Measurements from ENCODE around the gene DHRSX. TPM values are rescaled to one million over a fixed set of nuclear protein-coding genes. Genes with fewer than 3 reads are reported as not detected.
"Not testable (repeated sequence)": the region's sequence is repeated elsewhere in the genome, so short reads cannot be mapped to it uniquely, and the experiment has no call there.

The DHRSX gene
- total RNA-seq, 2 donors from 2014 or later, result 16.4 to 16.6 TPM

- ATAC-seq (no peak), DNase-seq (ENCODE audit: low spot score in 2 of 2) (no peak)
- peaks cover 11 to 16% of the 10 kb centered on the region in 2 donors for H3K36me3 Mint-ChIP-seq
These were observed 12.0 kb downstream of the DHRSX start for GRCh38 chrX:2488621-2489285.

DNA sequence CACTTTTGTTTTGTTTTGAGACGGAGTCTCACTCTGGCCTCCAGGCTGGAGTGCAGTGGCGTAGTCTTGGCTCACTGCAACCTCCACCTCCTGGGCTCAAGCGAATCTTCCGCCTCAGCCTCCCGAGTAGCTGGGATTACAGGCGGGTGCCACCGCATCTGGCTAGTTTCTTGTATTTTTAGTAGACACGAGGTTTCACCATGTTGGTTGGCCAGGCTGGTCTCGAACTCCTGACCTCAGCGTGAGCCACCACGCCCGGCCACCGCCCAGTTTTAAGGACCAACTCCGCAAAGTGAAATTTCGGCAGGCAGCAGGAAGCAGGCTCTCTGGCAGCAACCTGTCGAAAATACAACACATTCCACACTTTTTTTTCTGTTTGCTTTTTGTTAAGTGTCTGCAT is 13.4 kb downstream of the DHRSX start:
- H3K36me3 Mint-ChIP-seq, result peaks cover 11 to 15% of the 10 kb centered on the region in 2 donors
- no peaks in the 10 kb centered on the region for H3K9me3 Mint-ChIP-seq
- no peak overlapping the region for H3K27ac Mint-ChIP-seq
- ATAC-seq, result no peak
- no peak for DNase-seq (ENCODE audit: low spot score in 2 of 2)

More at GRCh38 chrX:2488621-2489285, 12.0 kb downstream of the DHRSX start:
- no peak overlapping the region for H3K27ac Mint-ChIP-seq
- H3K9me3 Mint-ChIP-seq, result no peaks in the 10 kb centered on the region

DNA sequence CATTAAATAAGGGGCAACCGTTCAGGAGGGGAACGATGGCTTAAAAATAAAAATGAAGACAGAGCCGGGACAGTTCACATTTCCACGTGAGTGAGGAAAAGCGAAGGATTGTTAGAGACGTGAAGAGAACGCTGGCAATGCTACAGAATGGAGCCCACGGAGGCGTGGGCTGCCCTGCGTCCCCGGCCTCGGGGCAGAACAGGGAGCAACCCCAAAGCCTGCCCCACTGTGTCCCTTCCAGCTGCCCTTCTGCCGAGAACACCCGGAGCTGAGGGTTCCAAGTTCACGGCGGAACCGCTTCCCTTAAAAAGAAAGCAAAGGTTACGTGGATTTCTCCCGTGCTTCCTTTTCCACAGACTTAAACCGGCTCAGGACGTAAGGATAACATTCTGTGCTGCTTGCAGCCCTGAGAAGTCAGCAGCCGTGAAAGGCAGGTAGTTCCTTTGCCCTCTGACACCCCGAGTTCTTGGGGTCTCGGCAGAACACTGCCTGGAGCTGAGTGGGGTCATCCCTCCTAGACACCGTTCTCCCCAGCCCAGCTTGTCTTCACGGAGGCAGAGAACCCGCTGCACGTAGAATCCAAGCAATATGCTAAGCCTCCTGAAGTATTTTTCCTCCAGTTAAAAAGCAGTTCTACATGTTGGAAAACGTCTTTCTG is 14.2 kb downstream of the DHRSX start:
- ATAC-seq, result no peak
- DNase-seq (ENCODE audit: low spot score in 2 of 2), result no peak

GRCh38 chrX:2485789-2486345 is 14.9 kb downstream of the DHRSX start:
- peaks cover 6% of the 10 kb centered on the region in 2 donors for H3K36me3 Mint-ChIP-seq
- H3K9me3 Mint-ChIP-seq, result no peaks in the 10 kb centered on the region
- ATAC-seq, result no peak
- H3K27ac Mint-ChIP-seq, result peak overlapping the region; percentile 4 to 30
- DNase-seq (ENCODE audit: low spot score in 2 of 2), result no peak

More for the DNA sequence above, 14.2 kb downstream of the DHRSX start:
- Mint-ChIP-seq H3K36me3 (peaks cover 11% of the 10 kb centered on the region in 2 donors), H3K27ac (no peak overlapping the region), H3K9me3 (no peaks in the 10 kb centered on the region)

DNA sequence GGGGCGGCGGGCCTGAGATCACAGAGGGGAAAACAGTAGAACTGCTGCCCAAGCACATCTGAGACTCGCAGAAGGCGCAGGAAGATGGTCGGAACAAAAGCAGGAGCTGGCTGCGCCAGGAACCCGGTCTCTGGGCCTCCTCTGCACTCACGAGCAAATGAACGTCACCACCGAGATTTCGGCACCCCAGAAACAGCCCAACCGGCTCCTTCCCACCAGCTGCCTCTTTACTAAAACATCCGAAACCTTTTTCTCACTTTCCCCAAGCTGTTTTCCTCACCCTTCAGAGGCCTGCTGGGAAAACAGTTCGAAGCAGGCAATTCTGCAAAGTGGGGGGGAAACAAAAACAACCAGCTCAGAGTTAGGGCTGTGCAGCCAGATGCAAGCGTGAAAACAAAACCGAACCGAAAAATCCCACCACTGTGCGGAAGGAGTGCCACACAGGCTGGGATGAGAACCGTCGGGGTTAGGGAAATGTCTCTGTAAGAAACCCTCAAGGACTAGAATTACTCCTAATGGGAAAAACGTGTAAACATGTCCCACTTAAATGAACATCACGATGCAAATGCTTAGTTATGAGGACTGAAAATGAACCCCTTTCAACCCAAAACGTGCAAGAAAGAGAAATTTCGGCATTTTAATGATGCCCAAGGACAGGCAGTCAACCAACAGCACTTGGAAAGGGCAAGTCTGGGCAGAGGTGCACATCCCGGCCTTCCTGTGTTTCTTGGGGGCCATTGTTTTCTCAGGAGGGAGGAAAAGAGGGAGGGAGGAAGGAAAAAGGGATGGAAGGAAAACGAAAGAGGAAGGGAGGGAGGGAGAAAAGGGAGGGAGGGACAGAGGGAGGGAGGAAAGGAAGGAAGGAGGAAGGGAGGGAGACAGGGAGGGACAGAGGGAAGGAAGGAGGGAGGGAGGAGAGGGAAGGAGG is 15.8 kb downstream of the DHRSX start:
- H3K9me3 Mint-ChIP-seq, result peaks cover 3% of the 10 kb centered on the region in 2 donors
- no peak for DNase-seq (ENCODE audit: low spot score in 2 of 2)

DNA sequence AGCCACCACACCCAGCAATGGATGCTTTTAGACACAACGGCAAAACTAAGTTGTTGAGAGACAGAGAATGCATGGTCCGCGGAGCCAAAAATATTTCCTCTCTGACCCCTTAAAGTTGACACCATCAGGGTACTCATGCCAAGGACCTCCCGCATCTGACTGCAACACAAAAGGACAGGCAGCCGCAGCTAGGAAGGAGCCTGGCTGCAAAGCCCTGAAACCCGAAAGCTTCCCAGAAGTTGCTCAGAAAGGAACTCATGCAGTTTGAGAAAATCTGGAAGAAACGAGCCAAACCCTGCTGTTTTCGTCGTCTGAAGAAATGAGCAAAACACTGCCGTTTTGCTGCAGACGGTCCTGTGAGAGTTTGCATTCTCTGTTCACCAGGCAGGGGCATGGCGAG is 16.5 kb downstream of the DHRSX start:
- no peak for ATAC-seq

More for the DNA sequence above, 15.8 kb downstream of the DHRSX start:
- ATAC-seq, result no peak
- Mint-ChIP-seq H3K36me3 (peaks cover 3 to 4% of the 10 kb centered on the region in 2 donors), H3K27ac (peak overlapping the region; percentile 30 to 92)

DNA sequence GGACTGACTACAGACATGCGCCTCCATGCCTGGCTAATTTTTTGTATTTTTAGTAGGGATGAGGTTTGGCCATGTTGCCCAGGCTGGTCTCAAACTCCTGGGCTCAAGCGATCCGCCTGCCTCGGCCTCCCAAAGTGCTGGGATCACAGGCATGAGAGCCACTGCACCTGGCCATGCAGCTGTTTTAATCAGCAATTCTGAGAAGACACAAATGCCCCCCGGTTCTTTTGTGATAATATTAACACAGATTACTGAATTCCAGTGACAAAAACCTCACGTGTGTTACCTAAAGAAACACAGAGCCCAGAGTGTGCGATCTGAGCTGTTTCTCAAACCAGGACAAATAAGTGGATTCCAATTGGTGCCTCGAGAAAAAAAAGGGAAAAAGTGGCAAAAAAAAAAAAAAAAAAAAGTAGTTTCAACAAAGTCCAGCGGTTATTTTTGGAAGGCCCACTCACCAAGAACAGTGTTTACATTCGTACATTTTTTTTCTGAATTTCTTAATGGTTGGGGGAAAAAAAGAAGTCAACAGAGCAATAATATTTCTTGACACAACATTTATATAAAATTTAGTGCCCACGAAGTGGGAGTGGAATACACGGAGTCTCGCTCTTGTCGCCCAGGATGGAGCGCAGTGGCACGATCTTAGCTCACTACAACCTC is 17.2 kb downstream of the DHRSX start:
- H3K36me3 Mint-ChIP-seq, result peaks cover 9% of the 10 kb centered on the region in 2 donors
- H3K9me3 Mint-ChIP-seq, result peaks cover 6 to 8% of the 10 kb centered on the region in 2 donors
- no peak overlapping the region for H3K27ac Mint-ChIP-seq
- no peak for DNase-seq (ENCODE audit: low spot score in 2 of 2)
- no peak for ATAC-seq

More for the DNA sequence above, 16.5 kb downstream of the DHRSX start:
- H3K36me3 Mint-ChIP-seq, result peaks cover 9% of the 10 kb centered on the region in 2 donors
- H3K9me3 Mint-ChIP-seq, result peaks cover 6 to 8% of the 10 kb centered on the region in 2 donors
- no peak overlapping the region for H3K27ac Mint-ChIP-seq
- no peak for DNase-seq (ENCODE audit: low spot score in 2 of 2)

DNA sequence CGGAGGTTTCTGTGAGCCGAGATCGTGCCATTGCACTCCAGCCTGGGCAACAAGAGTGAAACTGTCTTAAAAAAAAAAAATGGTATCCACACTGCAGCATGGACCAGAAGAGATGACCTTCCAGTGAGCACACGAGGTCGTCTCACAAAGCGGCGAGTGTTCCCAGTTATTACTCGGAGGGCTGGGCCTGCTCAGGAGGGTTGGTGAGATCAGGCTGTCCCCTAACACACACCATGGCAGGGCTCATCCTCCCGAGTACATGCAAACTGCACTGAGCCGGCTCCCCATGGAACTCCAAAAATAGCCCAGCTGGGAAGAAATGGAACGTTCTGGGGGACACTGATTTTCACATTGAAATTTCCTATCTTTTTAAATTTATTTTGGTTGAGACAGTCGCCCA is 19.2 kb downstream of the DHRSX start:
- not testable (repeated sequence) for H3K9me3 Mint-ChIP-seq; DNase-seq (ENCODE audit: low spot score in 2 of 2); ATAC-seq; H3K27ac Mint-ChIP-seq; H3K36me3 Mint-ChIP-seq

GRCh38 chrX:2479982-2480381 is 20.8 kb downstream of the DHRSX start:
- DNase-seq (ENCODE audit: low spot score in 2 of 2); ATAC-seq: not testable (repeated sequence)

GRCh38 chrX:2479420-2479780 is 21.4 kb downstream of the DHRSX start:
- ATAC-seq, result no peak
- H3K27ac Mint-ChIP-seq, result no peak overlapping the region
- DNase-seq (ENCODE audit: low spot score in 2 of 2), result no peak
- H3K9me3 Mint-ChIP-seq, result peaks cover 6 to 8% of the 10 kb centered on the region in 2 donors
- H3K36me3 Mint-ChIP-seq, result peaks cover 9% of the 10 kb centered on the region in 2 donors

More at GRCh38 chrX:2479982-2480381, 20.8 kb downstream of the DHRSX start:
- H3K36me3 Mint-ChIP-seq, H3K9me3 Mint-ChIP-seq, H3K27ac Mint-ChIP-seq: not testable (repeated sequence)

DNA sequence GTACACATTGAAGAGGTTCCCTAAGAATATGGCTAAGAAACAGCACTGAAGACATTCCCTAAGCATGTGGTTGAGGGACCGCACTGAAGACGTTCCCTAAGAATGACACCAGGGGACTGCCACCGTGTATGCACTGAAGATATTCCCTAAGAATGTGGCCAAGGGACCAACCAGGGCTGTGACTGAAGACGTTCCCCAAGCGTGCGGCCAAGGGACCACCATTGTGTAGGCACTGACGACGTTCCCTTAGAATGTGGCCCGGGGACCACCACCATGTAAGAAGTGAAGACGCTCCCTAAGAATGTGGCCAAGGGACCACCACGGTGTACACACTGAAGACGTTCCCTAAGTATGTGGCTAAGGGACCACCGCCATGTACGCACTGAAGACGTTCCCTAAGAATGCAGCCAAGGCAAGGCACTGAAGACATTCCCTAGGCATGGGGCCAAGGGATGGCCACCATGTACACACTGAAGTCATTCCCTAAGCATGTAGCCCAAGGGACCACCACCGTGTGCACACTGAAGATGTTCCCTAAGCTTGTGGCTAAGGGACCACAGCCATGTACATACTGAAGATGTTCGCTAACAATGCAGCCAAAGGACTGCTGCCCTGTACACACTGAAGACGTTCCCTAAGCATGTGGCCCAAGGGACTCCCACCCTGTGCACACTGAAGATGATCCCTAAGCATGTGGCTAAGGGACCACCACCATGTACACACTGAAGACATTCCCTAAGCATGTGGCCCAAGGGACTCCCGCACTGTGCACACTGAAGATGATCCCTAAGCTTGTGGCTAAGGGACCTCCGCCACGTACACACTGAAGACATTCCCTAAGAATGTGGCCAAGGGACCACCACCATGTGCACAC is 22.0 kb downstream of the DHRSX start:
- DNase-seq (ENCODE audit: low spot score in 2 of 2), result no peak
- peaks cover 9% of the 10 kb centered on the region in 2 donors for H3K36me3 Mint-ChIP-seq
- no peak overlapping the region for H3K27ac Mint-ChIP-seq
- no peak for ATAC-seq
- peaks cover 6 to 8% of the 10 kb centered on the region in 2 donors for H3K9me3 Mint-ChIP-seq

DNA sequence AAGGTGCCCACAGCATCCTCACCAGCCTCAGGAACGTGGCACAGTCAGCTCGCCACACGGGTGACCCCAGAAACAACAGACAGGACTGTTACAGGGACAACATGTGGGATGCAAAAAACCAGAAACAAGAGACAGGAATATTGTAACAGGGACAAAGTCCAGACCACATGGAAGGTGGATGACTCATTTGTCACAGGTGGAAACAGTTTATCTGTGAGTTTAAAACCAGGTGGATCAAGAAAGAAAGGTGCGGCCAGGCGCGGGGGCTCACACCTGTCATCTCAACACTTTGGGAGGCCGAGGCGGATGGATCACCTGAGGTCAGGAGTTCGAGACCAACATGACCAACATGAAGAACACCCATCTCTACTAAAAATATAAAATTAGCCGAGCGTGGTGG is 23.5 kb downstream of the DHRSX start:
- H3K9me3 Mint-ChIP-seq; H3K27ac Mint-ChIP-seq; H3K36me3 Mint-ChIP-seq; DNase-seq (ENCODE audit: low spot score in 2 of 2); ATAC-seq: not testable (repeated sequence)

- Mint-ChIP-seq H3K36me3 (peaks cover 8% of the 10 kb centered on the region in 2 donors), H3K27ac (no peak overlapping the region), H3K9me3 (peaks cover 5 to 7% of the 10 kb centered on the region in 2 donors)
- DNase-seq (ENCODE audit: low spot score in 2 of 2), result no peak
- no peak for ATAC-seq
These were observed 25.6 kb downstream of the DHRSX start for GRCh38 chrX:2474963-2475726.

- peaks cover 7 to 8% of the 10 kb centered on the region in 2 donors for H3K36me3 Mint-ChIP-seq
- ATAC-seq (no peak), DNase-seq (ENCODE audit: low spot score in 2 of 2) (no peak)
- peaks cover 4 to 5% of the 10 kb centered on the region in 2 donors for H3K9me3 Mint-ChIP-seq
- no peak overlapping the region for H3K27ac Mint-ChIP-seq
These were observed 26.4 kb downstream of the DHRSX start for GRCh38 chrX:2474280-2474962.
